ENCODE data around the gene FARS2.

The FARS2 gene

GRCh38 chr6:5443491-5443890 is 182.2 kb downstream of the FARS2 start:
- TF ChIP-seq GATA2 (IDR thresholded peaks at IDR 0.05; ENCODE audit: low read depth, low read length): no peak
- TF ChIP-seq GATA3 (IDR thresholded peaks at IDR 0.05; ENCODE audit: low read depth, low read length): no peak

- TF ChIP-seq GATA3 (IDR thresholded peaks at IDR 0.05; ENCODE audit: low read depth, low read length) (no peak), GATA2 (IDR thresholded peaks at IDR 0.05; ENCODE audit: low read depth, low read length) (no peak)
These were observed 185.2 kb downstream of the FARS2 start for GRCh38 chr6:5446362-5447075.

GRCh38 chr6:5447921-5448320 is 186.6 kb downstream of the FARS2 start:
- no peak for TF ChIP-seq GATA3 (IDR thresholded peaks at IDR 0.05; ENCODE audit: low read depth, low read length)

- TF ChIP-seq GATA2 (IDR thresholded peaks at IDR 0.05; ENCODE audit: low read depth, low read length) (no peak), GATA3 (IDR thresholded peaks at IDR 0.05; ENCODE audit: low read depth, low read length) (no peak)
These were observed 188.8 kb downstream of the FARS2 start for GRCh38 chr6:5450073-5450472.

- no peak for TF ChIP-seq GATA2 (IDR thresholded peaks at IDR 0.05; ENCODE audit: low read depth, low read length)
- TF ChIP-seq GATA3 (IDR thresholded peaks at IDR 0.05; ENCODE audit: low read depth, low read length): no peak
These were observed 192.2 kb downstream of the FARS2 start for GRCh38 chr6:5453546-5453945.

GRCh38 chr6:5455142-5455541 is 193.8 kb downstream of the FARS2 start:
- TF ChIP-seq GATA3 (IDR thresholded peaks at IDR 0.05; ENCODE audit: low read depth, low read length): no peak
- TF ChIP-seq GATA2 (IDR thresholded peaks at IDR 0.05; ENCODE audit: low read depth, low read length): no peak

- no peak for TF ChIP-seq GATA2 (IDR thresholded peaks at IDR 0.05; ENCODE audit: low read depth, low read length)
- TF ChIP-seq GATA3 (IDR thresholded peaks at IDR 0.05; ENCODE audit: low read depth, low read length): no peak
These were observed 195.7 kb downstream of the FARS2 start for GRCh38 chr6:5457041-5457440.

- TF ChIP-seq GATA2 (IDR thresholded peaks at IDR 0.05; ENCODE audit: low read depth, low read length): no peak
- no peak for TF ChIP-seq GATA3 (IDR thresholded peaks at IDR 0.05; ENCODE audit: low read depth, low read length)
These were observed 196.8 kb downstream of the FARS2 start for GRCh38 chr6:5457983-5458683.

- TF ChIP-seq GATA2 (IDR thresholded peaks at IDR 0.05; ENCODE audit: low read depth, low read length): no peak
- no peak for TF ChIP-seq GATA3 (IDR thresholded peaks at IDR 0.05; ENCODE audit: low read depth, low read length)
These were observed 198.0 kb downstream of the FARS2 start for GRCh38 chr6:5459346-5459745.

- TF ChIP-seq GATA3 (IDR thresholded peaks at IDR 0.05; ENCODE audit: low read depth, low read length) (no peak), GATA2 (IDR thresholded peaks at IDR 0.05; ENCODE audit: low read depth, low read length) (no peak)
These were observed 200.1 kb downstream of the FARS2 start for GRCh38 chr6:5461365-5461764.

- TF ChIP-seq GATA3 (IDR thresholded peaks at IDR 0.05; ENCODE audit: low read depth, low read length) (no peak), GATA2 (IDR thresholded peaks at IDR 0.05; ENCODE audit: low read depth, low read length) (no peak)
These were observed 201.5 kb downstream of the FARS2 start for GRCh38 chr6:5462856-5463255.

GRCh38 chr6:5463690-5464089 is 202.4 kb downstream of the FARS2 start:
- no peak for TF ChIP-seq GATA2 (IDR thresholded peaks at IDR 0.05; ENCODE audit: low read depth, low read length)
- TF ChIP-seq GATA3 (IDR thresholded peaks at IDR 0.05; ENCODE audit: low read depth, low read length): no peak

GRCh38 chr6:5464099-5464885 is 203.0 kb downstream of the FARS2 start:
- TF ChIP-seq GATA2 (IDR thresholded peaks at IDR 0.05; ENCODE audit: low read depth, low read length) (no peak), GATA3 (IDR thresholded peaks at IDR 0.05; ENCODE audit: low read depth, low read length) (no peak)

- TF ChIP-seq GATA3 (IDR thresholded peaks at IDR 0.05; ENCODE audit: low read depth, low read length): no peak
- no peak for TF ChIP-seq GATA2 (IDR thresholded peaks at IDR 0.05; ENCODE audit: low read depth, low read length)
These were observed 205.2 kb downstream of the FARS2 start for GRCh38 chr6:5466281-5467136.
